Neural crest cell (in vitro differentiated cells): ENCODE measurements around the gene SETBP1. TPM values are rescaled to one million over a fixed set of nuclear protein-coding genes. Genes with fewer than 3 reads are reported as not detected.

ENCODE experiments used
- DNase-seq: peaks from one replicate; pipeline ENCODE4 v3.0.0; 2021; ENCODE audit warnings: low read depth, mixed read lengths, low spot score
- H3K27ac Mint-ChIP-seq: one replicate; pipeline ENCODE4 v1.8.0; 2021; ENCODE audit warnings: mild to moderate bottlenecking, mixed read lengths; ENCODE audit not compliant: unreplicated experiment
- H3K27me3 Mint-ChIP-seq: 2 replicates; pipeline ENCODE4 v1.8.0; 2021; ENCODE audit warnings: low read depth, mild to moderate bottlenecking, mixed read lengths
- H3K36me3 Mint-ChIP-seq: 2 replicates; pipeline ENCODE4 v1.8.0; 2021; ENCODE audit warnings: low read depth, mild to moderate bottlenecking, mixed read lengths
- H3K4me1 Mint-ChIP-seq: 2 replicates; pipeline ENCODE4 v1.8.0; 2021; ENCODE audit warnings: mixed read lengths
- H3K4me3 Mint-ChIP-seq: one replicate; pipeline ENCODE4 v1.8.0; 2021; ENCODE audit warnings: mild to moderate bottlenecking, mixed read lengths
- H3K9me3 Mint-ChIP-seq: 2 replicates; pipeline ENCODE4 v1.8.0; 2021; ENCODE audit warnings: mixed read lengths
- CTCF ChIP-seq: fragments of 200-600 bp; sonication (generic); conservative IDR thresholded peaks from 2 replicates; pipeline ENCODE4 v1.5.0; 2021; ENCODE audit warnings: antibody characterized with exemption, mild to moderate bottlenecking
- total RNA-seq: library from RNA; stranded (reverse); gene quantifications from 2 replicates; pipeline ENCODE4 v1.2.1, GENCODE V29; 2021

The SETBP1 gene
- total RNA-seq, 1 donor from 2014 or later: 38.9 TPM

- Mint-ChIP-seq H3K27ac (no peak overlapping the region), H3K27me3 (no peaks in the 10 kb centered on the region), H3K9me3 (peaks cover 7% of the 10 kb centered on the region), H3K36me3 (no peaks in the 10 kb centered on the region), H3K4me1 (peaks cover 21% of the 10 kb centered on the region), H3K4me3 (no peak overlapping the region)
- DNase-seq: no peak
- TF ChIP-seq CTCF: no peak
These were observed 422.2 kb downstream of the SETBP1 start for GRCh38 chr18:45102863-45103262.

GRCh38 chr18:45103319-45104048 is 422.8 kb downstream of the SETBP1 start:
- no peaks in the 10 kb centered on the region for H3K36me3 Mint-ChIP-seq
- H3K9me3 Mint-ChIP-seq: peaks cover 5% of the 10 kb centered on the region
- TF ChIP-seq CTCF: no peak
- H3K4me3 Mint-ChIP-seq: no peak overlapping the region
- DNase-seq: no peak
- no peaks in the 10 kb centered on the region for H3K27me3 Mint-ChIP-seq
- H3K4me1 Mint-ChIP-seq: peaks cover 21% of the 10 kb centered on the region
- H3K27ac Mint-ChIP-seq: no peak overlapping the region

GRCh38 chr18:45104049-45104395 is 423.3 kb downstream of the SETBP1 start:
- Mint-ChIP-seq H3K27ac (no peak overlapping the region), H3K4me1 (peaks cover 21% of the 10 kb centered on the region), H3K4me3 (no peak overlapping the region), H3K9me3 (peaks cover 2% of the 10 kb centered on the region), H3K36me3 (no peaks in the 10 kb centered on the region), H3K27me3 (no peaks in the 10 kb centered on the region)
- TF ChIP-seq CTCF: no peak
- no peak for DNase-seq

GRCh38 chr18:45106331-45106774 is 425.7 kb downstream of the SETBP1 start:
- H3K9me3 Mint-ChIP-seq: no peaks in the 10 kb centered on the region
- no peaks in the 10 kb centered on the region for H3K27me3 Mint-ChIP-seq
- no peak overlapping the region for H3K27ac Mint-ChIP-seq
- H3K36me3 Mint-ChIP-seq: no peaks in the 10 kb centered on the region
- H3K4me3 Mint-ChIP-seq: no peak overlapping the region
- no peak for DNase-seq
- TF ChIP-seq CTCF: no peak
- peaks cover 21% of the 10 kb centered on the region for H3K4me1 Mint-ChIP-seq

- H3K4me1 Mint-ChIP-seq: peaks cover 21% of the 10 kb centered on the region
- H3K4me3 Mint-ChIP-seq: no peak overlapping the region
- DNase-seq: no peak
- H3K27me3 Mint-ChIP-seq: no peaks in the 10 kb centered on the region
- TF ChIP-seq CTCF: no peak
- H3K9me3 Mint-ChIP-seq: peaks cover 3% of the 10 kb centered on the region
- H3K27ac Mint-ChIP-seq: no peak overlapping the region
- H3K36me3 Mint-ChIP-seq: no peaks in the 10 kb centered on the region
These were observed 426.7 kb downstream of the SETBP1 start for GRCh38 chr18:45107425-45107824.
